ENCODE data around the gene PRKCA. TPM values are rescaled to one million over a fixed set of nuclear protein-coding genes. Genes with fewer than 3 reads are reported as not detected.

The PRKCA gene
- total RNA-seq, 1 experiment from 2014 or later: 28.6 TPM

DNA sequence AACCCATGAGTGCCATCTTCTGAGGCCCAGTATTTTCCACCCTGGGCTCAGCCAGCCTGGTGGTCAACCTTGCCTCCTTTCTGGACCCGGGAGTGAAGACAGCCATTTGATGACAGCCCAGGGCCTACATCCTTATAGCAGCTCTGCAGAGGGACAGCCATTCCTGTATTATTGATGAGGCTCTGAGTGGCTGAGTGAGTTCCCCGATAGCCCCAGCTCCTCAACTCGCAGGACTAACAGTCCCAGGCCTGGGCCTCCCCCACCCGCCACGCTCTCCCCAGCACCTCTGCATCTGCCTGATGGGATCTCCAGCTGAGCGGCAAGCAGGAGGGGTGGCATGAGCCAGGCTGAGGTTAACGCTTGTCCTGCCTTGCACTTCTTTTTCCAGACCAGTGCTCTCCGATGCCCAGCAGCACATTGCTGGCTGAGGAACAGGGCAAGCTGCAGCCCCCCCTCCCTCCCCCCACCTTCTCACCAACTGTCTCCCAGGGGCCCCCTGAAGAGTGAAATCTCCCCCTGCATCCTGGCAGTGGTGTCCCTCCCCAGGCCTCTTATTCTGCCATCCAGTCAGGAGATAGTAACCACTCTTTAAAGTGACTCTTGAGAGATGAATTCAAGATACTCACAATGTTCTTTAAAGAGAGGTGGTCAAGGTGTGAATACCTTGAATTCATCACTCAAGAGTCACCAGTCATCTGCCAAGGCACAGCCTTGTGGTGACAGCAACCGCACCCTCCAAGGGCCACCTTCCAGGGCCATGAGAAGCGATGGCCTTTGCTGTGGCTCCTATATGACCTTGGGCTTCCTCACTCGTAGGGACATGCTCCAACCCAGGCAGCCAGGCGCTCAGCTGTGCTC, 556.0 kb downstream of the PRKCA start:
- in situ Hi-C loops (cut with HindIII; ENCODE audit: low pct_unique_long_range_greater_than_20kb, low sequenced_read_pairs): no loop called here
- DNase-seq (ENCODE audit: low read depth): no peak

DNA sequence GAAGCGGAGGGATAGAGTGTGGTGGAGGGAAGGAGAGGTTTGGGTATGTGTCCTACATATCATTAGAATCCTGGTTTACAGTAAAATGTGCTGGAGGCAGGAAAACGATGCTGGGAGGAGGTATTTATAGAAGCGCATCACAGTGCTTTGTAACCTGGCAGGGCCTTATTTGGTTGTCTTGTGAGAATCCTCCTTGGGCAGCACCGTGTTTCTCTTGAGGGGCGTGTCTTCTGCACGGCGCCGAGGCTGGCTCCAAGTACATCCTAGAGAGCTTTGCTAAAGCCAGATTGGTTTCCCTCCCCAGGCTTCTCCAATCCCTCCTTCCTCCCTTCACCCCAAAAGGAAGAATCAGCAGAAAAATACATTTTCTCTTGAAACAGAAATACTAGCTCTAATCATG, 556.9 kb downstream of the PRKCA start:
- DNase-seq (ENCODE audit: low read depth): no peak
- in situ Hi-C loops (cut with HindIII; ENCODE audit: low pct_unique_long_range_greater_than_20kb, low sequenced_read_pairs): no loop called here

DNA sequence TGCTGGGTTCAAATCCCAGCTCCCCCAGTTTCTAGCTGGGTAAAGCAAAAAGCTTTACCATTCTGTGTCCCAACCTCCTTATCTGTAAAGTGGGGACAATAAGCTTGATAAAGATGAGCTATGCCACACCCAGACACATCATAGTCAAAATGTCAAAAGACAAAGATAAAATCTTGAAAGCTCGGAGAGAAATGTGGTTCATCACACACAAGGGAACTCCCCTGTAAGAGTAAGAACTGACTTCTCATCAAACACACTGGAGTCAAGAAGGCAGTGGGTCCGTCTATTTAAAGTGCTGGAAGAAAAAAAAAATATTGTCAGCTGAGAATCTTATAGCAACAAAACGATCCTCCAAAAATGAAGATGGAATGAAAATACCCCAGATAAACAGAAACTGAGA, 557.8 kb downstream of the PRKCA start:
- no peak for DNase-seq (ENCODE audit: low read depth)
- in situ Hi-C loops (cut with HindIII; ENCODE audit: low pct_unique_long_range_greater_than_20kb, low sequenced_read_pairs): no loop called here

Other genes starting within 250 kb of the PRKCA start
- 2.8 and 4.5 TPM in 2 replicates for gene CEP112, start 110.5 kb upstream of the PRKCA start, total RNA-seq (2014; rRNA removed; shearing (Covaris generic); ENCODE audit: low replicate concordance)
- 0.20 TPM in 1 of 2 replicates, not detected in the other for gene APOH, start 73.2 kb upstream of the PRKCA start, total RNA-seq (2014; rRNA removed; shearing (Covaris generic); ENCODE audit: low replicate concordance)